Measurements from ENCODE around the gene CACNA2D4. TPM values are rescaled to one million over a fixed set of nuclear protein-coding genes. Genes with fewer than 3 reads are reported as not detected.
A peak's percentile ranks its signal among the peaks of the same experiment; 100 is the strongest.

Gene CACNA2D4
- total and polyA plus RNA-seq, 2 donors from 2014 or later: 2.5 to 7.3 TPM

DNA sequence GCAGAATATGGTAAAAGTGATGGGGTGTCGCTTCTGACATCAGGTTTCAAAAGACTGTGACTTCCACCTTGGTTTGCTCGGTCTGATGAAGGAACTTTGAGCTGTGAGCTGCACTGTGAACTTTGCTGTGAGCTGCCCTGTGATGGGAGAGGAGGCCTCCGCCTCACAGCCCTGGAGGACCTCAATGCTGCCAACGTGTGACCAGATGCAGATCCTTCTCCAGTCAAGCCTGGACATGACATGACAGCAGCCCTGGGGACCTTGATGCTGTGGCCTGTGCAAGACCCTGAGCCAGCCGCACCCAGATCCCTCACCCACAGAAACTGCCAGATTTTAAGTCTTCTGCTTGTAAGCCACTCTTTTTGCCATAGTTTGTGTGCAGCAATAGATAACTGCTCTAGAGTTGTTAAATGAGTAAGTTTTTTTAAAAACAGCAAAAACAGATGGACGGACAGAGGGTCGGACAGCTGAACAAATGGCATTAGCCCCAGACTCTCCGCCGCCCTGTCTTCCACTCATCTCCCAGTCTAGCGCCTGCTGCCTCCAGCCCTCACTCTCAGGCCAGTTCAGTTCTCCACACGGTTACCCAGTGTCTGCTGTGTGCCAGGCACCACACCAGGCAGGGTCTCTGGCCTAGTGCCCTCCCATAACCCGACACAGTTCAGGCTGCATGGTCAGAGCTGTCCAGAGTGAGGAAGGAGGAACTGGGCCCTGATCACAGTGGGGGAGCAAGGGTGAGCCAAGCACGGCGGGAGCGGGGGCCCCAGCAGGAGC, 111.2 kb downstream of the CACNA2D4 start:
- intact Hi-C loops (cut with DNase I): no loop called here
- TF ChIP-seq, protein P1, sequence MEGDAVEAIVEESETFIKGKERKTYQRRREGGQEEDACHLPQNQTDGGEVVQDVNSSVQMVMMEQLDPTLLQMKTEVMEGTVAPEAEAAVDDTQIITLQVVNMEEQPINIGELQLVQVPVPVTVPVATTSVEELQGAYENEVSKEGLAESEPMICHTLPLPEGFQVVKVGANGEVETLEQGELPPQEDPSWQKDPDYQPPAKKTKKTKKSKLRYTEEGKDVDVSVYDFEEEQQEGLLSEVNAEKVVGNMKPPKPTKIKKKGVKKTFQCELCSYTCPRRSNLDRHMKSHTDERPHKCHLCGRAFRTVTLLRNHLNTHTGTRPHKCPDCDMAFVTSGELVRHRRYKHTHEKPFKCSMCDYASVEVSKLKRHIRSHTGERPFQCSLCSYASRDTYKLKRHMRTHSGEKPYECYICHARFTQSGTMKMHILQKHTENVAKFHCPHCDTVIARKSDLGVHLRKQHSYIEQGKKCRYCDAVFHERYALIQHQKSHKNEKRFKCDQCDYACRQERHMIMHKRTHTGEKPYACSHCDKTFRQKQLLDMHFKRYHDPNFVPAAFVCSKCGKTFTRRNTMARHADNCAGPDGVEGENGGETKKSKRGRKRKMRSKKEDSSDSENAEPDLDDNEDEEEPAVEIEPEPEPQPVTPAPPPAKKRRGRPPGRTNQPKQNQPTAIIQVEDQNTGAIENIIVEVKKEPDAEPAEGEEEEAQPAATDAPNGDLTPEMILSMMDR (IDR thresholded peaks at IDR 0.05; ENCODE audit: borderline replicate concordance, extremely low read depth, insufficient read depth): no peak

DNA sequence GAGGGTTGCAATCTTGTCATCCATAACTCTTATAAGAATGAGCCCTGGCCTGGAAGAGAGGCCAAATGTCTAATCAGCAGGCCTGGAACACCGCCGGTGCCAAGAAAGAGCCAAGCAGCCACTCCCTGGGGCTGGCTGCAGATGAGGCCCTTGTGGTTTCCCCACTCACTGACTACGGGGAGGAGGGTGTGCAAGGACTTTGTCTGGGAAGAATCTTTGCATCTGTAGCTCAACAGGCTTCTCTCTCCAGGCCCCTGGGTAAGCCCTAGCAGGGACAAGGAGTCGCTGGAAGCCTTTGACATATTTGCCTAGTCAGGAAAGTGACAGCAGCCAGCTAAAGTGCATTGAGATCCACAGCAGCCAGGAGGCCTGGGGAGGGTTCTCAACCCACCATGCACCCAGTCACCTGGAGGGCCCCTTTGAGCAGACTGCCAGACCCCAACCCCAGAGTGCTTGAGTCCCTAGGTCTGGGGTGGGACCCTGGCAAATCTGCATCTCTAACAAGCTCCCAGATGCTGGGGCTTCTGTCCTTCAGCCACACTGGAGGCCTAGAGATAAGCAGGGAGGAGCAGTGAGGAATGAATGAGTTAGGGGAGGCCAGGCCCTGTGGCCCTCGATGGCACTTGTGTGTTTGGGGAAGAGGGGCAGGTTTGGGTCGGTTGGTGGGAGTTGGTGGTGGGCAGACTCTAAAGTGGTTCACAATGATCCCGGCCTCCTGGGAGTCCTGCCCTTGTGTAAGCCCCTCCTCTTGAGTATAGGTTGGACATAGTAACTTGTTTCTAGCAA, 112.0 kb downstream of the CACNA2D4 start:
- no peak for FAIRE-seq
- no peaks in the 10 kb centered on the region for H3K36me3 ChIP-seq (ENCODE audit: control insufficient read depth in 2 of 3, insufficient read depth in 3 of 3, low read length in 3 of 3)
- H3K27me3 ChIP-seq (ENCODE audit: control insufficient read depth, insufficient read depth, low read length): no peaks in the 10 kb centered on the region
- intact Hi-C loops (cut with DNase I): no loop called here
- H3K27ac ChIP-seq (ENCODE audit: low read depth in 2 of 2, low read length in 2 of 2): no peak overlapping the region
- H3K9me3 ChIP-seq (ENCODE audit: control insufficient read depth in 2 of 3, insufficient read depth in 1 of 3, low read length in 3 of 3): no peaks in the 10 kb centered on the region
- H3K4me1 ChIP-seq (ENCODE audit: control insufficient read depth in 2 of 3, insufficient read depth in 2 of 3, low read depth in 1 of 3, low read length in 3 of 3): peaks cover 0 to 2% (median 0%) of the 10 kb centered on the region in 3 donors
- no peak overlapping the region for H3K9ac ChIP-seq (ENCODE audit: low read length in 3 of 3)
- peak in 2 of 5 donors; percentile 27 to 55 for DNase-seq
- H3K4me3 ChIP-seq (ENCODE audit: low read length in 3 of 3): no peak overlapping the region
- TF ChIP-seq, protein P1 (IDR thresholded peaks at IDR 0.05; ENCODE audit: borderline replicate concordance, extremely low read depth, insufficient read depth): no peak

More for the DNA sequence above, 111.2 kb downstream of the CACNA2D4 start:
- H3K27ac ChIP-seq (ENCODE audit: low read depth in 2 of 2, low read length in 2 of 2): no peak overlapping the region
- no peak overlapping the region for H3K9ac ChIP-seq (ENCODE audit: low read length in 3 of 3)
- no peak overlapping the region for H3K4me3 ChIP-seq (ENCODE audit: low read length in 3 of 3)
- H3K36me3 ChIP-seq (ENCODE audit: control insufficient read depth in 2 of 3, insufficient read depth in 3 of 3, low read length in 3 of 3): no peaks in the 10 kb centered on the region
- peak in 1 of 5 donors; percentile 38 for DNase-seq
- H3K27me3 ChIP-seq (ENCODE audit: control insufficient read depth, insufficient read depth, low read length): no peaks in the 10 kb centered on the region
- H3K9me3 ChIP-seq (ENCODE audit: control insufficient read depth in 2 of 3, insufficient read depth in 1 of 3, low read length in 3 of 3): no peaks in the 10 kb centered on the region
- FAIRE-seq: no peak
- peaks cover 0 to 2% (median 0%) of the 10 kb centered on the region in 3 donors for H3K4me1 ChIP-seq (ENCODE audit: control insufficient read depth in 2 of 3, insufficient read depth in 2 of 3, low read depth in 1 of 3, low read length in 3 of 3)

- Histone ChIP-seq H3K4me3 (ENCODE audit: low read length in 3 of 3) (no peak overlapping the region), H3K9me3 (ENCODE audit: control insufficient read depth in 2 of 3, insufficient read depth in 1 of 3, low read length in 3 of 3) (no peaks in the 10 kb centered on the region), H3K9ac (ENCODE audit: low read length in 3 of 3) (no peak overlapping the region), H3K36me3 (ENCODE audit: control insufficient read depth in 2 of 3, insufficient read depth in 3 of 3, low read length in 3 of 3) (no peaks in the 10 kb centered on the region), H3K27ac (ENCODE audit: low read depth in 2 of 2, low read length in 2 of 2) (no peak overlapping the region), H3K4me1 (ENCODE audit: control insufficient read depth in 2 of 3, insufficient read depth in 2 of 3, low read depth in 1 of 3, low read length in 3 of 3) (peaks cover 0 to 2% (median 0%) of the 10 kb centered on the region in 3 donors), H3K27me3 (ENCODE audit: control insufficient read depth, insufficient read depth, low read length) (no peaks in the 10 kb centered on the region)
- intact Hi-C loops (cut with DNase I): no loop called here
- DNase-seq (peak in 2 of 5 donors; percentile 43 to 48), FAIRE-seq (no peak)
- TF ChIP-seq, protein P1 (IDR thresholded peaks at IDR 0.05; ENCODE audit: borderline replicate concordance, extremely low read depth, insufficient read depth): no peak
Measured at GRCh38 chr12:1805441-1806081, 112.9 kb downstream of the CACNA2D4 start.
